ENCODE data around the gene FOCAD.
"Not testable (repeated sequence)": the region's sequence is repeated elsewhere in the genome, so short reads cannot be mapped to it uniquely, and the experiment has no call there.

FOCAD gene

GRCh38 chr9:20670395-20670794, 13.7 kb upstream of the FOCAD start:
- TF ChIP-seq CSRNP3 (CRISPR knock-in tag; IDR thresholded peaks at IDR 0.05) (no peak), ARNTL (CRISPR knock-in tag; IDR thresholded peaks at IDR 0.05; ENCODE audit: borderline replicate concordance, low read depth) (no peak), ZNF8 (CRISPR knock-in tag; IDR thresholded peaks at IDR 0.05) (no peak), SNAI2 (CRISPR knock-in tag; IDR thresholded peaks at IDR 0.05) (no peak), TSHZ2 (CRISPR knock-in tag; IDR thresholded peaks at IDR 0.05) (no peak), ZFP3 (CRISPR knock-in tag; IDR thresholded peaks at IDR 0.05) (no peak), CREB5 (CRISPR knock-in tag; IDR thresholded peaks at IDR 0.05; ENCODE audit: low read depth) (no peak), CSDC2 (CRISPR knock-in tag; IDR thresholded peaks at IDR 0.05) (no peak), ZFP30 (CRISPR knock-in tag; IDR thresholded peaks at IDR 0.05) (no peak), ZNF565 (CRISPR knock-in tag; conservative IDR thresholded peaks at IDR 0.05; ENCODE audit: low read depth) (no peak), RARB (CRISPR knock-in tag; IDR thresholded peaks at IDR 0.05) (no peak), TCF4 (CRISPR knock-in tag; IDR thresholded peaks at IDR 0.05; ENCODE audit: borderline replicate concordance) (no peak), TOX (CRISPR knock-in tag; IDR thresholded peaks at IDR 0.05; ENCODE audit: borderline replicate concordance) (no peak), BACH2 (CRISPR knock-in tag; IDR thresholded peaks at IDR 0.05; ENCODE audit: borderline replicate concordance) (no peak), ZNF70 (CRISPR knock-in tag; IDR thresholded peaks at IDR 0.05) (no peak), GLIS3 (CRISPR knock-in tag; IDR thresholded peaks at IDR 0.05) (no peak), OSR1 (CRISPR knock-in tag; IDR thresholded peaks at IDR 0.05) (no peak), ESRRG (CRISPR knock-in tag; IDR thresholded peaks at IDR 0.05) (no peak)
- TF ChIP-seq, protein P1, sequence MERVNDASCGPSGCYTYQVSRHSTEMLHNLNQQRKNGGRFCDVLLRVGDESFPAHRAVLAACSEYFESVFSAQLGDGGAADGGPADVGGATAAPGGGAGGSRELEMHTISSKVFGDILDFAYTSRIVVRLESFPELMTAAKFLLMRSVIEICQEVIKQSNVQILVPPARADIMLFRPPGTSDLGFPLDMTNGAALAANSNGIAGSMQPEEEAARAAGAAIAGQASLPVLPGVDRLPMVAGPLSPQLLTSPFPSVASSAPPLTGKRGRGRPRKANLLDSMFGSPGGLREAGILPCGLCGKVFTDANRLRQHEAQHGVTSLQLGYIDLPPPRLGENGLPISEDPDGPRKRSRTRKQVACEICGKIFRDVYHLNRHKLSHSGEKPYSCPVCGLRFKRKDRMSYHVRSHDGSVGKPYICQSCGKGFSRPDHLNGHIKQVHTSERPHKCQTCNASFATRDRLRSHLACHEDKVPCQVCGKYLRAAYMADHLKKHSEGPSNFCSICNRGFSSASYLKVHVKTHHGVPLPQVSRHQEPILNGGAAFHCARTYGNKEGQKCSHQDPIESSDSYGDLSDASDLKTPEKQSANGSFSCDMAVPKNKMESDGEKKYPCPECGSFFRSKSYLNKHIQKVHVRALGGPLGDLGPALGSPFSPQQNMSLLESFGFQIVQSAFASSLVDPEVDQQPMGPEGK (CRISPR knock-in tag; IDR thresholded peaks at IDR 0.05; ENCODE audit: borderline replicate concordance) = no peak
- no peak for ATAC-seq

- no peak for TF ChIP-seq ZNF8 (CRISPR knock-in tag; IDR thresholded peaks at IDR 0.05)
- no peak for TF ChIP-seq CSRNP3 (CRISPR knock-in tag; IDR thresholded peaks at IDR 0.05)
- no peak for TF ChIP-seq TCF4 (CRISPR knock-in tag; IDR thresholded peaks at IDR 0.05; ENCODE audit: borderline replicate concordance)
- TF ChIP-seq RARB (CRISPR knock-in tag; IDR thresholded peaks at IDR 0.05) = no peak
- TF ChIP-seq POU6F1 (CRISPR knock-in tag; IDR thresholded peaks at IDR 0.05; ENCODE audit: borderline replicate concordance, low read depth) = no peak
- no peak for TF ChIP-seq CREB5 (CRISPR knock-in tag; IDR thresholded peaks at IDR 0.05; ENCODE audit: low read depth)
- no peak for TF ChIP-seq ZFP3 (CRISPR knock-in tag; IDR thresholded peaks at IDR 0.05)
- no peak for TF ChIP-seq ZC3H10 (CRISPR knock-in tag; IDR thresholded peaks at IDR 0.05)
- no peak for TF ChIP-seq OSR1 (CRISPR knock-in tag; IDR thresholded peaks at IDR 0.05)
- no peak for TF ChIP-seq ARNTL (CRISPR knock-in tag; IDR thresholded peaks at IDR 0.05; ENCODE audit: borderline replicate concordance, low read depth)
- no peak for TF ChIP-seq GLIS3 (CRISPR knock-in tag; IDR thresholded peaks at IDR 0.05)
- ATAC-seq = no peak
Measured at GRCh38 chr9:20671635-20672034, 12.4 kb upstream of the FOCAD start.

DNA sequence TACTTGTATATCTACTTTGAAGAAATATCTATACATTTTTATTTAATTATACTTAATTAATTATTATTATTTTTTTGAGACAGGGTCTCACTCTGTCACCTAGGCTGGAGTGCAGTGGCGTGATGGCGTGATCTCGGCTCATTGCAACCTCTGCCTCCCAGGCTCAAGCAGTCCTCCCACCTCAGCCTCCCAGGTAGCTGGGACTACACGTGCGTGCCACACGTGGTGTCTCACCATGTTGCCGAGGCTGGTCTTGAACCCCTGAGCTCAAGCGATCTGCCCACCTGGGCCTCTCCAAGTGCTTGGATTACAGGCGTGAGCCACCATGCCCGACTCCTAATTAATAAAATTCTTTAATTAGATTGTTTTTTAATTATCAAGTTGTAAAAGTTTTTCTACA, 10.5 kb upstream of the FOCAD start:
- not testable (repeated sequence) for ATAC-seq

Data from SK-N-SH treated with all-trans-retinoic acid at 6 μM for 48 hours (cell line).